SK-N-SH (cell line): ENCODE measurements around the gene EMB. TPM values are rescaled to one million over a fixed set of nuclear protein-coding genes. Genes with fewer than 3 reads are reported as not detected.
"Not testable (repeated sequence)": the region's sequence is repeated elsewhere in the genome, so short reads cannot be mapped to it uniquely, and the experiment has no call there.

Source experiments
- CTCF ChIA-PET: fragments of 300-600, 350-600 bp; formaldehyde crosslinking; extraction: SDS; loops from one replicate; lab custom pipeline; 2021; lab: Yijun Ruan, JAX
- POLR2A ChIA-PET: fragments of 350-600 bp; sonication (Branson Sonifier 250); formaldehyde crosslinking; extraction: SDS; loops from one replicate; lab custom pipeline; 2020; ENCODE audit warnings: antibody characterized with exemption, inconsistent platforms; lab: Yijun Ruan, JAX
- DNase-seq: peaks from one replicate; pipeline ENCODE4 v3.0.0; 2012
- H2AFZ ChIP-seq: fragments of 200-600 bp; sonication (generic); 2 replicates; pipeline ENCODE4 v1.8.1; 2016; ENCODE audit warnings: antibody characterized with exemption, mild to moderate bottlenecking, low read depth
- H3F3A ChIP-seq: fragments of 200-600 bp; sonication (generic); replicated peaks from 2 replicates; pipeline ENCODE3; 2016; ENCODE audit warnings: antibody characterized with exemption, mild to moderate bottlenecking; ENCODE audit not compliant: insufficient read depth
- H3K27ac ChIP-seq, 2 experiments: fragments of 200-500 bp in 1 of 2; fragments of 200-600 bp in 1 of 2; sonication (Bioruptor generic) in 1 of 2; sonication (generic), shearing (Covaris generic) in 1 of 2; 2 replicates each; pipeline versions ENCODE4 v1.5.1 to v1.6.1; 2014 to 2016; ENCODE audit warnings: low read depth in 2 of 2, inconsistent platforms in 1 of 2, low read length in 1 of 2, mild to moderate bottlenecking in 1 of 2, mixed read lengths in 1 of 2
- H3K27me3 ChIP-seq: fragments of 200-600 bp; sonication (generic), shearing (Covaris generic); 2 replicates; pipeline ENCODE4 v1.6.1; 2016; ENCODE audit warnings: mixed run types; ENCODE audit not compliant: insufficient read depth
- H3K36me3 ChIP-seq, 2 experiments: fragments of 200-500 bp in 1 of 2; fragments of 200-600 bp in 1 of 2; sonication (Bioruptor generic) in 1 of 2; sonication (generic) in 1 of 2; replicated peaks in 1 of 2; 2 replicates each; pipeline versions ENCODE3 to v1.5.1; 2014 to 2016; ENCODE audit warnings: low read length in 1 of 2, mild to moderate bottlenecking in 1 of 2; ENCODE audit not compliant: insufficient read depth in 2 of 2, control insufficient read depth in 1 of 2
- H3K4me1 ChIP-seq, 2 experiments: fragments of 200-500 bp in 1 of 2; fragments of 200-600 bp in 1 of 2; sonication (Bioruptor generic) in 1 of 2; sonication (generic), shearing (Covaris generic) in 1 of 2; 2 replicates each; pipeline versions ENCODE4 v1.5.1 to v1.6.1; 2014 to 2016; ENCODE audit warnings: low read depth in 1 of 2, low read length in 1 of 2, mixed run types in 1 of 2; ENCODE audit not compliant: insufficient read depth in 2 of 2, control insufficient read depth in 1 of 2
- H3K4me2 ChIP-seq: fragments of 200-600 bp; sonication (generic), shearing (Covaris generic); 2 replicates; pipeline ENCODE4 v1.6.1; 2017; ENCODE audit warnings: mixed run types
- H3K4me3 ChIP-seq, 2 experiments: fragments of 200-500 bp in 1 of 2; fragments of 200-600 bp in 1 of 2; sonication (Bioruptor generic) in 1 of 2; sonication (generic), shearing (Covaris generic) in 1 of 2; 2 replicates each; pipeline versions ENCODE4 v1.5.1 to v1.8.1; 2014 to 2016; ENCODE audit warnings: low read depth in 2 of 2, inconsistent platforms in 1 of 2, low read length in 1 of 2, mild to moderate bottlenecking in 1 of 2, mixed read lengths in 1 of 2, moderate library complexity in 1 of 2
- H3K79me2 ChIP-seq: fragments of 200-600 bp; sonication (generic); 2 replicates; pipeline ENCODE4 v1.8.1; 2017; ENCODE audit warnings: mild to moderate bottlenecking; ENCODE audit not compliant: insufficient read depth
- H3K9ac ChIP-seq: fragments of 200-600 bp; sonication (generic); 2 replicates; pipeline ENCODE4 v1.6.1; 2017; ENCODE audit warnings: mixed run types
- H3K9me2 ChIP-seq: fragments of 200-600 bp; sonication (generic); 2 replicates; pipeline ENCODE4 v1.6.1; 2017; ENCODE audit warnings: mixed run types
- H3K9me3 ChIP-seq: fragments of 200-600 bp; sonication (generic); 2 replicates; pipeline ENCODE4 v1.6.1; 2017; ENCODE audit warnings: mixed run types, mild to moderate bottlenecking, moderate library complexity
- H4K20me1 ChIP-seq: fragments of 200-600 bp; sonication (generic); 2 replicates; pipeline ENCODE4 v1.6.1; 2017; ENCODE audit warnings: mild to moderate bottlenecking, mixed run types; ENCODE audit not compliant: insufficient read depth
- CHD2 ChIP-seq: fragments of 150-350 bp; IDR thresholded peaks from 2 replicates; pipeline ENCODE4 v1.6.1; 2018; ENCODE audit warnings: low read length; ENCODE audit not compliant: partially characterized antibody
- CTCF ChIP-seq: fragments of 200-600 bp; sonication (generic); IDR thresholded peaks from 2 replicates; pipeline ENCODE4 v1.6.1; 2017; ENCODE audit warnings: antibody characterized with exemption, mild to moderate bottlenecking, moderate library complexity
- EP300 ChIP-seq, 2 experiments: IDR thresholded peaks; 2 replicates each; pipeline versions ENCODE4 v1.4.0 to v1.6.1; 2012; ENCODE audit warnings: borderline replicate concordance in 1 of 2, low read depth in 1 of 2, low read length in 1 of 2
- FOSL2 ChIP-seq: IDR thresholded peaks from 2 replicates; pipeline ENCODE4 v1.4.0; 2012; ENCODE audit warnings: low read depth, mild to moderate bottlenecking, moderate library complexity, borderline replicate concordance
- FOXM1 ChIP-seq: IDR thresholded peaks from 2 replicates; pipeline ENCODE4 v1.4.0; 2012; ENCODE audit warnings: low read depth, mild to moderate bottlenecking
- GABPA ChIP-seq: IDR thresholded peaks from 2 replicates; pipeline ENCODE4 v1.4.0; 2012; ENCODE audit warnings: low read depth, mild to moderate bottlenecking
- JUND ChIP-seq: IDR thresholded peaks from 2 replicates; pipeline ENCODE4 v1.4.0; 2012
- MEF2A ChIP-seq: IDR thresholded peaks from 2 replicates; pipeline ENCODE4 v1.4.0; 2012; ENCODE audit warnings: low read depth, borderline replicate concordance
- MXI1 ChIP-seq: IDR thresholded peaks from 2 replicates; pipeline ENCODE4 v1.6.1; 2012; ENCODE audit warnings: mild to moderate bottlenecking, low read depth, low read length, improper control_type of control experiment
- NFIC ChIP-seq: IDR thresholded peaks from 2 replicates; pipeline ENCODE4 v1.4.0; 2012; ENCODE audit warnings: borderline replicate concordance
- SIN3A ChIP-seq: IDR thresholded peaks from 2 replicates; pipeline ENCODE4 v1.6.1; 2012; ENCODE audit warnings: low read depth, mild to moderate bottlenecking, low read length, moderate library complexity, borderline replicate concordance
- TCF12 ChIP-seq: IDR thresholded peaks from 2 replicates; pipeline ENCODE4 v1.4.0; 2012
- TEAD4 ChIP-seq: IDR thresholded peaks from 2 replicates; pipeline ENCODE4 v1.4.0; 2012; ENCODE audit warnings: mild to moderate bottlenecking, borderline replicate concordance; ENCODE audit not compliant: insufficient read depth
- USF1 ChIP-seq: IDR thresholded peaks from 2 replicates; pipeline ENCODE4 v1.4.0; 2012; ENCODE audit warnings: low read depth, borderline replicate concordance
- YY1 ChIP-seq: IDR thresholded peaks from 2 replicates; pipeline ENCODE4 v1.4.0; 2012; ENCODE audit warnings: low read depth, mild to moderate bottlenecking
- WGBS: methylation state at CpG from one replicate; pipeline ENCODE4 v1.1.6; 2017; ENCODE audit warnings: low lambda C conversion rate; 5-methylcytosine and 5-hydroxymethylcytosine counted together
- polyA plus RNA-seq, 3 experiments: library from polyadenylated mRNA; depleted of rRNA; stranded (reverse); fragments of >200 nt; gene quantifications; 2 replicates each; pipeline ENCODE4 v1.2.3, GENCODE V29; 2012
- TF ChIP-seq, protein P1 (sequence below): IDR thresholded peaks from 2 replicates; pipeline ENCODE4 v1.4.0; 2012; ENCODE audit warnings: low read depth
- TF ChIP-seq, protein P2 (sequence below): fragments of 150-350 bp; IDR thresholded peaks from 2 replicates; pipeline ENCODE4 v1.6.1; 2017; ENCODE audit warnings: antibody characterized with exemption, low read length, low read depth, borderline replicate concordance
- TF ChIP-seq, protein P3 (sequence below): IDR thresholded peaks from 2 replicates; pipeline ENCODE4; 2012

EMB gene
- polyA plus RNA-seq, 1 of the 3 experiments (the other 2 are of a cell fraction), result 15.5 TPM

DNA sequence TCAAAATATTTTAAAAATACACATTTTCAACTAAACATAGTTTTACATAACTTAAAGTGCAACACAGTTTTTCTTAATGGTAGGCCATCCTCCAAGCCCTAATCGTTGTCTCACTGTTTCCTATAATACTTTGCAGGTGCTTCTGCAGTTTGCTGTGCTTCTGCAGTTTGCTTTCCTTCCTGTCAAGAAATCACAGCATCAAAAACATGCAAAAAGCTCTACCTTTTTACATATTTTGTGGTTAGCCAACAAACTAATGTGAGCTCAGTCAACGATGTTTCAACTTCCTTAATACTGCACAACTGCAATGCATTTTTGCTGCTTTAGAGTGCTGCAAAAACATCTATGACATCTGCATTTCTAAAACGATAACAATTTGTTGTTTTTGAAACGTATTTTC, 25.2 kb downstream of the EMB start:
- TF ChIP-seq, protein P1, sequence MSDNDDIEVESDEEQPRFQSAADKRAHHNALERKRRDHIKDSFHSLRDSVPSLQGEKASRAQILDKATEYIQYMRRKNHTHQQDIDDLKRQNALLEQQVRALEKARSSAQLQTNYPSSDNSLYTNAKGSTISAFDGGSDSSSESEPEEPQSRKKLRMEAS, result no peak
- TF ChIP-seq JUND, result no peak
- TF ChIP-seq, protein P2, sequence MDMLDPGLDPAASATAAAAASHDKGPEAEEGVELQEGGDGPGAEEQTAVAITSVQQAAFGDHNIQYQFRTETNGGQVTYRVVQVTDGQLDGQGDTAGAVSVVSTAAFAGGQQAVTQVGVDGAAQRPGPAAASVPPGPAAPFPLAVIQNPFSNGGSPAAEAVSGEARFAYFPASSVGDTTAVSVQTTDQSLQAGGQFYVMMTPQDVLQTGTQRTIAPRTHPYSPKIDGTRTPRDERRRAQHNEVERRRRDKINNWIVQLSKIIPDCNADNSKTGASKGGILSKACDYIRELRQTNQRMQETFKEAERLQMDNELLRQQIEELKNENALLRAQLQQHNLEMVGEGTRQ, result no peak
- TF ChIP-seq TEAD4, result no peak
- TF ChIP-seq TCF12, result no peak
- no peak for TF ChIP-seq FOXM1
- TF ChIP-seq SIN3A, result no peak
- TF ChIP-seq MEF2A, result no peak
- no peak for TF ChIP-seq GABPA
- no peak for TF ChIP-seq MXI1
- TF ChIP-seq YY1, result no peak
- no peak for TF ChIP-seq CTCF
- CTCF ChIA-PET, result no interaction called here
- Histone ChIP-seq H3K27ac (no peak overlapping the region), H3K27me3 (no peaks in the 10 kb centered on the region), H3K36me3 (no peaks in the 10 kb centered on the region), H3K9ac (no peak overlapping the region), H3K4me3 (no peak overlapping the region), H3K79me2 (0 out of 2 replicates have a peak, but pooled peaks cover 5% of the 10 kb centered on the region), H2AFZ (no peak overlapping the region), H3K9me3 (no peaks in the 10 kb centered on the region), H3K9me2 (no peaks in the 10 kb centered on the region), H3F3A (no peaks in the 10 kb centered on the region), H3K4me1 (no peaks in the 10 kb centered on the region), H4K20me1 (no peaks in the 10 kb centered on the region), H3K4me2 (no peak overlapping the region)
- POLR2A ChIA-PET, result no interaction called here
- 66% methylated on average over 4 of the region's 4 CpGs for WGBS
- no peak for DNase-seq

DNA sequence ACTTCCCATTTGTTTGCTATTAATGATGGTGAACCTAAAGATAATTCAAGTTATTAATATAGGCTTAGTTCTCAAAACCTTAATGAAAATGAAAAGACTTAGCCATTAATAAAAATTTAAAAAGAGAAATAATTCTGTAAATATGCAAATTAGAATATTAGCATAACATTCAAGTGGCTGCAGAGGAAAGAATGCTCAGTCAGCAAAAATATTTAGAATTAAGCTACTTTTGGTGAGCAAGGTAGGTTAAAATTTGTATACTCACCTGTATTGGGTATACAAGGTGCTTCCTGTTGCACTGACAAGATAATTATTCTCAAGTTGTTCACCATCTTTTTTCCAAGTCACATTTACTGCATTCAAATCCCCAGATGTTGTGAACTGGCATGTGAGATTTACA, 30.2 kb downstream of the EMB start:
- H3K4me2 ChIP-seq, H3K27me3 ChIP-seq, POLR2A ChIA-PET, H3K9ac ChIP-seq, H3F3A ChIP-seq, H3K4me1 ChIP-seq, CTCF ChIA-PET, H3K27ac ChIP-seq, H3K9me2 ChIP-seq, DNase-seq, H3K4me3 ChIP-seq, H2AFZ ChIP-seq, H3K79me2 ChIP-seq, H3K9me3 ChIP-seq, H4K20me1 ChIP-seq: not testable (repeated sequence)
- peaks cover 0 to 12% of the 10 kb centered on the region in 2 experiments for H3K36me3 ChIP-seq

- H3K4me2 ChIP-seq, result no peak overlapping the region
- H3K27ac ChIP-seq, result no peak overlapping the region
- no peaks in the 10 kb centered on the region for H3K9me2 ChIP-seq
- H3K79me2 ChIP-seq, result no peaks in the 10 kb centered on the region
- ChIA-PET CTCF (no interaction called here), POLR2A (no interaction called here)
- no peaks in the 10 kb centered on the region for H3K4me1 ChIP-seq
- H3K4me3 ChIP-seq, result no peak overlapping the region
- no peaks in the 10 kb centered on the region for H3K27me3 ChIP-seq
- H3F3A ChIP-seq, result no peaks in the 10 kb centered on the region
- H4K20me1 ChIP-seq, result no peaks in the 10 kb centered on the region
- 89% methylated on average over 1 of the region's 1 CpG for WGBS
- H3K9me3 ChIP-seq, result no peaks in the 10 kb centered on the region
- DNase-seq, result no peak
- H3K9ac ChIP-seq, result no peak overlapping the region
- no peak overlapping the region for H2AFZ ChIP-seq
- peaks cover 0 to 32% of the 10 kb centered on the region in 2 experiments for H3K36me3 ChIP-seq
- TF ChIP-seq CHD2 (no peak), USF1 (no peak), CTCF (no peak), FOXM1 (no peak), EP300 (IDR thresholded peaks at IDR 0.05; ENCODE audit: borderline replicate concordance in 1 of 2, low read depth in 1 of 2, low read length in 1 of 2) (no peak), NFIC (no peak), SIN3A (no peak), FOSL2 (no peak)
- TF ChIP-seq, protein P3, sequence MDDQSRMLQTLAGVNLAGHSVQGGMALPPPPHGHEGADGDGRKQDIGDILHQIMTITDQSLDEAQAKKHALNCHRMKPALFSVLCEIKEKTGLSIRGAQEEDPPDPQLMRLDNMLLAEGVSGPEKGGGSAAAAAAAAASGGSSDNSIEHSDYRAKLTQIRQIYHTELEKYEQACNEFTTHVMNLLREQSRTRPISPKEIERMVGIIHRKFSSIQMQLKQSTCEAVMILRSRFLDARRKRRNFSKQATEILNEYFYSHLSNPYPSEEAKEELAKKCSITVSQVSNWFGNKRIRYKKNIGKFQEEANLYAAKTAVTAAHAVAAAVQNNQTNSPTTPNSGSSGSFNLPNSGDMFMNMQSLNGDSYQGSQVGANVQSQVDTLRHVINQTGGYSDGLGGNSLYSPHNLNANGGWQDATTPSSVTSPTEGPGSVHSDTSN, result no peak
Measured at GRCh38 chr5:50406877-50407276, 34.2 kb downstream of the EMB start.
